Stimulated activated CD8-positive, alpha-beta memory T cell treated with anti-CD3 and anti-CD28 coated beads, Interleukin-7, amount 100 ng/mL, for 4 hours (primary cell): ENCODE results near the gene DEPDC4.
"Not testable (repeated sequence)": the region's sequence is repeated elsewhere in the genome, so short reads cannot be mapped to it uniquely, and the experiment has no call there.

ENCODE experiments used
- DNase-seq, 2 donors: peaks; one replicate each; pipeline ENCODE4 v3.0.0-alpha.2; 2020; ENCODE audit warnings: low read depth in 2 of 2

DEPDC4 gene

DNA sequence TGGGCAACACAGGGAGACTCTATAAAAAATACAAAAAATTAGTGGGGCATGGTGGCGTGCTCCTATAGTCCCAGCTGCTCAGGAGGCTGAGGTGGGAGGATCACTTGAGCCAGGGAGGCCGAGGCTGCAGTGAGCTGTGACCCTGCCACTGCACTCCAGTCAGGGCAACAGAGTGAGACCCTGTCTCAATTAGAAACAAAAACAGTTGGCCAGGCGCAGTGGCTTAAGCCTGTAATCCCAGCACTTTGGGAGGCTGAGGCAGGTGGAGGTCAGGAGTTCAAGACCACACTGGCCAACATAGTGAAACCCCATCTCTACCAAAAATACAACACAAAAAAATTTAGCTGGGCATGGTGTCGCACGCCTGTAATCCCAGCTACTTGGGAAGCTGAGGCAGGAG is 1.8 kb downstream of the DEPDC4 start:
- DNase-seq = not testable (repeated sequence)

DNA sequence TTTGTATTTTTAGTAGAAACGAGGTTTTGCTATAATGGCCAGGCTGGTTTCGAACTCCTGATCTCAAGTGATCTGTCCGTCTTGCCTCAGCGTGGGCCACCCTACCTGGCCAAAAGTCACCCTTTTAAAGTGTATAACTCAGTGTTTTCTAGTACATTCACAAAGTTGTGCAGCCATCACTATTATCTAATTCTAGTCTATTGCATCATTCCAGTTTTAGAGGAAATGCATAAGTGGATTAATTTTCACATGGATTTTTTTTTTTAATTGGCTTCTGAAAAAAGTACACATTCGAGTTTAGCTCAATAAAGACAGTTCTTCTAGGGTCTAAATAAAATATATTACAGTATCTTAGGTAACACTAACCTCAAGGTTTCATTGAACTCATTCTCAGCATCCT is 3.7 kb downstream of the DEPDC4 start:
- no peak for DNase-seq

DNA sequence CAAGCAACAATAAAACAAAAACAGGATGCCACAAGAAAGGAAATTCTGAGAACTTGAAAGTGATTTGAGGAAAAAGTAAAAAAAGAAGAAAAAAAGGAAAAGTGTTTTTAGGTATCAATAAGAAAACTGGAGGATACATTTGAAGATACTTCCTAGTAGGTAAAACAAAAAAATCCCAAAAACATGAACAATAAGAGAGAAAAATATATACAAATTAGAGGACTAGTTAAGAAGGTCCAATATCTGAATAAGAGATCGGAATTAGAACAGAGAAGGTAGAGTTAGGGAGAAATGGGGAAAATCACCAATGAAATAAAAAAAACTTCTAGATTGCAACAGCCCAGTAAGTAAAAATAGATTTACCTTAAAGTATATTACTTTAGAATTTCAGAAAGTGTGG is 8.8 kb downstream of the DEPDC4 start:
- no peak for DNase-seq

DNA sequence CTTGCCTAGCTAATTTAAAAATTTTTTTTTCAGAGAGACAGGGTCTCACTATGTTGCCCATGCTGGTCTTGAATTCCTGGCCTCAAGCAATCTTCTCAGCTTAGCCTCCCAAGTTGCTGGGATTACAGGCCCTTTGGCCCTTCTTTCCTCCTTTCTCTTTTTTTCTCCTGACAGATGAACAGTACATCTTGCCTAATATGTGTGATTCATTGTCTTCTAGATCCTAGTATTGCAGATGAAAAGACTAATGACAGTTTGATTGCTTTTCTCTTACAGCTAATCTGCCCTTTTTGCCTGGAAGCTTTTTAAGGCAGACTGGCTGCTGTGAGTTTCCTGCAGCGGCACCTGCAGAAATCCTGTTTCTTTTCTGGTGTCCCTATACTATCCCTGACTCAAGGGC is 12.0 kb downstream of the DEPDC4 start:
- no peak for DNase-seq

DNA sequence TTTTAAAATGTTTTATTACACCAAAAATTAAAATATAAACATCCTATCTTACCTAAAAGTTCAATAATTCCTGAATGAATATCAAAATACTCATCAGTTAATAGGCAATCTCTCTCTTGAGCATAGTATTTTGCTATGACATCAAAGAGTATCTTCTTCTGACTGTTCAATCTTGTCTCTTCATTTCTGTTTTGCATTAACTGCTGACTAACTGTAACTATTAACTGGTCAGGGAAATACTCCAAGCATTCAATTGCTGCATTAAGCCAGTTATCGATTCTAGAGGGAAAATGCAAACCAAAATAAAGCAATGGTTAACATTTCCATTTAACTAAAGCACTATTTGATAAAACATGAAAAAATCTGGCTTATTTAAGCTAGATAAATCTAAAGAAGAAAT is 13.4 kb downstream of the DEPDC4 start:
- DNase-seq = no peak

DNA sequence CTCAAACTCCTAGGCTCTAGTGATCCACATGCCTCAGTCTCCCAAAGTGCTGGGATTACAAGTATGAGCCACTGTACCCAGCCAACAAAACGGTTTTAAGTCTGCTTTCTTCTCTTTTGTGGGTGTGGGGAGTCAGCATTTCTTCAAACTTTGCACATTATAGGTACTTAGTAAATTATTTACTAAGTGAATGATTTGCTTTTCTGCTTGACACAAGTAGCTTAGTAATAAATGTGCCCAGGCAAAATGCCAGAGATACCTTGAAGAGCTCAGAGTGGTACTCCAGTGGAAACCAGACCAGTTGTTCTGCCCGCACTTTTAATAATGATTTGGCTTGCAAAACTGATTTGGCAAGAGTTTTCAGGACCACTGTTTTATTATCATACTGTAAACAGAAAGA is 15.0 kb downstream of the DEPDC4 start:
- DNase-seq = no peak

DNA sequence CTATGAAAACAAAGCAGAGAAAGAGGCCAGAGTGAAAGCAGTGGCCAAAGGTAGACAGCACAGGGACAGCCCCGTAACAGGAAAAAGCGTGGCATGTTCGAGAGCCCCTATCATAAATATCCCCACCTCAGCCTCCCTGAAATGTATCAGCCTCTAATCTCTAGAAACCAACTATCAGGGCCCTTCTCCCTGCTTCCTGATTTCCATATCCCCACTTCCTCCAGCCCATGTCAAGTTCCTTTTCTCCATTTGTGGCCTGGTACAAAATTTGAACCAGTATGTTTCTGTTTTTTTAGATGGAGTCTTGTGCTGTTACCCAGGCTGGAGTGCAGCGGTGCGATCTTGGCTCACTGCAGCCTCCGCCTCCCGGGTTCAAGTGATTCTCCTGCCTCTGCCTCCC is 16.9 kb downstream of the DEPDC4 start:
- DNase-seq = no peak

DNA sequence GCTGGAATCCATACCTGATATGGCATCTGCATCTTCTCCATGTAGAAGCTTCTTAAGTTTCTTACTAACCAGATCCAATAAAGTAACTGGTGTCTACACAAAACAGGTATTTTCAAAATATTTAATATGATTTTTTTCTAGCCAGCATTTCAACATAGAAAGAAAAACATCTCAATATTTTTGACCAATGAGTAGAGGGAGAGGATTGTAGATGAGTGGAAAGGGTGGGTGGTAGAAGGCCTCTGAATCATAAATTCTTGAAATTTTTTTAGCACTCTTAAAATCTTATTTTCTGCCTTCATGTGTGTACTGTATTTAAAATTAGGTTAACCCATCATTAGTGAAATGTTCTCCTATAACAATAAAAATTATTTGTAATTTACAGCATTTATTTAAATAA is 18.0 kb downstream of the DEPDC4 start:
- DNase-seq = no peak

DNA sequence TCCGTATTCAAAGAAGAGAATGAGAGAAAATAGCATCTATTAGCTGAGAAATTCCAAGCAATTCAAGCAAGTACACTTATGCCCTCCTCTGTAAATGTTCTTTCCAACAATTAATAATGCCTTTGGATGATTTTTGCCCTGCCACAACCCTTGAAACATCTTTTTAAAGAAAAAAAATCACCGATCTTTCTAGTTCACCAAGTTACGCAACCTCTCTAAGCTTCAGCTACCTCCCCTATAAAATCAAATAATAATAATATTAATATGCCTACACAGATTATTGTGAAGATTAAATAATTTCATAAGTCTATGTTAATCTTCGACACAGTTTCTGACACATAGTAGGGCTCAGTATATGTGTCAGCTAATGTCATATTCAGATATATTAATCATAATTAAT is 19.1 kb downstream of the DEPDC4 start:
- DNase-seq = no peak

DNA sequence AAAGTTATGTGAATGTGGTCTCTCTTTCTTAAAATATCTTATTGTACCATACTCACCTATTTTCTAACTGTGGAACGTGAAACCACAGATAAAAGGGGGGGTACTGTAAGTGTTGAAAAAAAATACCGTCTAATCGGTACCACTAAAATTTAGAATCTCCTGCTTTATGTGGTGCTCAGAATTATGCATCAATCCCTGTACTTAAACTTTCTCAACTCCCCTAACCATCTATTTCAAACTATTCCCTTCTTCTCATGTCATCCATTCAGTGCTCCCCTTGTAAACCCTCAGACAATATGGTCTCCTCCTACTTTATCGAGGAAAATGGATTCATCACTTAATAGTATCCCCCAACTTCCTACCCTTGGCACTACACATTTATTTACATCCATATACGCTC is 23.7 kb downstream of the DEPDC4 start:
- DNase-seq = no peak

DNA sequence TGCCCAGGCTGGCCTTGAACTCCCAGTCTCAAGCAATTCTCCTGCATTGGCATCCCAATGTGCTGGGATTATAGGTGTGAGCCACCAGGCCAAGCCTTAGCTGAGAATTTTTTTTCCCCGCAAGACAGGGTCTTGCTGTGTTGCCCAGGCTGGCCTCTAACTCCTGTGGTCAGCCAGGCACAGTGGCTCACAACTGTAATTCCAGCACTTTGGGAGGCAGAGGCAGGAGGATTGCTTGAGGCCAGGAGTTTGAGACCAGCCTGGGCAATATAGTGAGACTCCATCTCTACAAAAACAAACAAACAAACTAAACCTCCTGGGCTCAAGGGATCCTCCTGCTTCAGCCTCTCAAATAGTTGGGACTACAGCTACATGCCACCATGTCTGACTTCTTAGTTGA is 27.3 kb downstream of the DEPDC4 start:
- no peak for DNase-seq

DNA sequence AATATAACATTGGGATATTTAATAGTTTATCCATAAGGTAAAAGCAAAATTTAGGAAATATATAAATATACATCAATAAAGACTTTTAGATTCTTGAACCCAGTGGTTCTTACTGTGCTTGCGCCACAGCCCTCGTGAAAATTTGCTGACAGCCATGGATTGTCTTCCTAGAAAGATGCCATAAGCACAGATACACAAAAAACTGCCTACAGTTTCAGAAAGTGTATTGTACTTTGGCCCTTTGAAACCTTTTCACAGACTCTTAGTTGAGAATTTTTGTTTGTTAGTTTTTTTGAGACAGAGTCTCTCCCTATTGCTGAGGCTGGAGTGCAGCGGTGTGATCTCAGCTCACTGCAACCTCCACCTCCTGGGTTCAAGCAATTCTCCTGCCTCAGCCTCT is 28.1 kb downstream of the DEPDC4 start:
- DNase-seq = no peak

DNA sequence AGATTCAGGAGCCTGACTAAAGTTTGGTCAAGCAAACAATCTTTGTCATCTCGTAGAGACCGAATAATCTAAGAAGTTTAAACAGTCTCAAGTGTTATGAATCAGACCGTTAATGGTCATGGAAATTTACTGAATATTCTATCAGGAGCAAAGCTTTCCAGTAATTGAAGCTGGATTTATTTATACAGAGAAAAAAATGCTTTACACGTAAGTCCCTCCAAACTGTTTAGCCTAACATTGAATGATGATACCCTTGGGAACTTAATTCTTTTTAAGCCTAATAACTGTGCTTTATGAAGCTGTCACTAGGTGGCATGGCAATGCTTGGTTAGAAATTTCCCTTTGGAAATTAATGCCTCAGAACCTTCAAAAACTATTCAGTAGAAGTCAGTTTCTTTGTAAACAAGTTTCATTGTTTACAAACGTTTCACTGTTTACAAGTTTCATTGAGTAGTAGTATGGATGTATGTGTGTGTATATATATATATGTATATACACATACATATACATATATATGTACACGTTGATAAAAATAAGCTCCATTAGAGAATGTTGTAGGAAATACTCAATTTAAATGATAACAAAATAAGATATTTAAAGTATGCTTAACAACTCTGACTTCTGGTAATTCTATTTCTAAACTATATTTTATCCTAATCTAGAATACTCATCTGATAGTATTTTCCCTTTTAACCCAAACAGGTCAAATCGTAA is 32.1 kb downstream of the DEPDC4 start:
- no peak for DNase-seq

DNA sequence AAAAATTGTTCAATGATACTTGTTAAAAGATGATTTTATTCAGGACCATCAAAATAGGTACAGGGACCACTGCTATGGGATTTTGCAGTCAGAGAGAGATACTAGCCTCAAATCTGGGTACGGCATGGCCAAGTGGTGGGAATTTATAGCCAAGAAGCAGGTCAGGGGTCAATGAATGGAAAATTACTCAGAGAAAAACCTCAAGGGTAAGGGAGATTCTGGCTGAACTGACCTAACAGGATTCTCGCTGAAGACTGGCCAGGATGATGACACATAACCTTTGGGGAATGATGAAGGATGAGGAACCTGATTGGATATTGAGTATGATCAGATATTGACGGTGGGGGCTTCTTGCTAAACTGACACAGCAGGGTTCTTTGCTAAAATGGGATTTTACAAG is 32.7 kb downstream of the DEPDC4 start:
- no peak for DNase-seq

DNA sequence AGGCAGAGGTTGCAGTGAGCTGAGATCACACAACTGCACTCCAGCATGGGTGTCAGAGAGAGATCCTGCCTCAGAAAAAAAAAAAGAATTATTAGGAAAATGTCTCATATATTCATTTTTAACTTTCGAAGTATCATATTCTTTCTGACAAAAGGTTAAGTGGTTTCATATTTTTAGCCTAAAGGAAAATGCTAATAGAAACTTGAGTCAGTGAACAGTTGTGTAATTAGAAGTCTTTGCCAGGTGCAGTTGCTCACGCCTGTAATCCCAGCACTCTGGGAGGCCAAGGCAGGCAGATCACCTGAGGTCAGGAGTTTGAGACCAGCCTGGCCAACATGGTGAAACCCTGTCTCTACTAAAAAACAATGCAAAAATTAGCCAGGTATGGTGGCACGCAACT is 35.0 kb downstream of the DEPDC4 start:
- DNase-seq = not testable (repeated sequence)

DNA sequence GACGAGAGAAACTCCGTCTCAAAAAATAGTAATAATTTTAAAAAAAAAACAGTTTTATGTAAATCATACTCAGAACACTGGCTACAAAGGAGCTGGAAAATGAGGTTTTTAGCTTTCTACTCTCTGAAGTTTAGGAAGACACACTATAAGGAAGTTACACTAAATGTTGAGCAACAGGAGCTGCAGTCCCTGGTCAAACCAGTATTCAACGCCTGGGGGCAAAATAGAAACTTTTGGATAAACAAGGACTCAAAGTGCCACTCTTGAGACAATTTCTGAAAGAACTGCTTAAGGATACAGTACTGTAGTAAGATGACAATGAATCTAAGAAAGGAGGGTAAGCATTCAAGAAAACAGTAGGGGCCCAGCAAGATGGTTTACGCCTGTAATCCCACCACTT is 37.0 kb downstream of the DEPDC4 start:
- DNase-seq = no peak

DNA sequence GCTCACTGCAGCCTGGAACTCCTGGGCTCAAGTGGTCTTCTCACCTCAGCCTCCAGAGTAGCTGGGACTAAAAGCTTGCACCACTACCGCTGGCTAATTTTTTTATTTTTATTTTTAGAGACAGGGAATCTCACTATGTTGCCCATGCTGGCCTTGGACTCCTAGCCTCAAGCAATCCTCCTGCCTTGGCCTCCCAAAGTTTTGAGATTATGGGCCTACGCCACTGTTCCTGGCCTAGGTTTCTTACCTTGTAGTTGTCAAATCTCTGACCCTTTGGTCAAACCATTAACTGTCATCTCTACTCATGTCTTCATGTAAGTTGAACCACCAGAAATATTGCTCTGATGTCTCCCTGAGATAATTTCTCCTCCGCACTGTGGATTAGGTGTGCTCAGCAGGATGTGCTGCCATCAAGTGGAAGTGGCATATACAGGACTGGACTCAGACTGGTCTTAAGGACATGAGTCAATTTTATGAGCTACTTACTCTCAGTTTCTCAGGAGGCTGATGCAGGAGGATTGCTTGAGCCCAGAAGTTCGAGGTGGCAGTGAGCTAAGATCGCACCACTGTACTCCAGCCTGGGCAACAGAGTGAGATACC is 37.7 kb downstream of the DEPDC4 start:
- no peak for DNase-seq

DNA sequence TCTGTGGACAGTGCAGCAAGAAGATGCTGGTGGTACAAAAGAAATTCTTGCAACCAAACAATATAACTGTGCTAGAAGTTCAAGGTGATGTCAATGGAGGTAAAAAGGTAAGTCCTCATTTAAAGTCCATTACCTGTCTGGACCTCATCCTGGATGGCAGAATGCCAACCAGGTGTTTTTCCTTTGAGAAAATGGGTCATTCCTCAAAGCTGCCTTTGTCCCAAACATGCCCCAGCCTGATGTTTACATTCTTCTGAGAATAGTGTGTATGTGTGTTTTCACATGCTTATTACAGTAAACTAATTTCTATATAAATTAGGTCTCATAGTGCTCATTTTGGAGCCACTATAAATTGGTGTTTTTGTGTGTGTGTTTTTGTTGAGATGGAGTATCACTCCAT is 41.4 kb downstream of the DEPDC4 start:
- no peak for DNase-seq

DNA sequence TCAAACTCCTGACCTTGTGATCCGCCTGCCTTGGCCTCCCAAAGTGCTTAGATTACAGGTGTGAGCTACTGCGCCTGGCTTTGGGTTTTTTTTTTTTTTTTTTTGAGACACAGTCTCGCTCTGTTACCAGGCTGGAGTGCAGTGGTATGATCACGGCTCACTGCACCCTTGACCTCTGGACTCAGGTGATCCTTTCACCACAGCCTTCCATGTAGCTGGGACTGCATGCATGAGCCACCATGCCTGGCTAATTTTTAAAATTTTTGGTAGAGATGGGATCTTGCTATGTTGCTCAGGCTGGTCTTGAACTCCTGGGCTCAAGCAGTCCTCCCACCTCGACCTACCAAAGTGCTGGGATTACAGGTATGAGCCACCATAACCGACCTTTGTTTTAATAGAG is 44.7 kb downstream of the DEPDC4 start:
- DNase-seq = not testable (repeated sequence)

DNA sequence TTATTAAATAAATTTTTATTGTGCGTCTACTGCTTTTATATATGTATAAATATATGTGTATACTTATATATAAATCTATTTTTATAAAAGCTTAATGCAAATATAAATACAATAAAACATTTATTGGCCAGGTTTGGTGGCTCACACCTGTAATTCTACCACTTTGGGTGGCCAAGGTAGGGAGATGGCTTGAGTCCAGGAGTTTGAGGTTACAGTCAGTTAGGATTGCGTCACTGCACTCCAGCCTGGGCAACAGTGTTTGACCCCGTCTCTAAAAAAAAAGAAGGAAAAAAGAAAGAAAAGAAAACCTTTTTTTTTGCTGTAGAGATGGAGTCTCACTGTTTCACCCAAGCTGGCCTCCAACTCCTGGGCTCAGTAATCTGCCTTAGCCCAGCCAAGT is 45.4 kb downstream of the DEPDC4 start:
- DNase-seq = no peak

DNA sequence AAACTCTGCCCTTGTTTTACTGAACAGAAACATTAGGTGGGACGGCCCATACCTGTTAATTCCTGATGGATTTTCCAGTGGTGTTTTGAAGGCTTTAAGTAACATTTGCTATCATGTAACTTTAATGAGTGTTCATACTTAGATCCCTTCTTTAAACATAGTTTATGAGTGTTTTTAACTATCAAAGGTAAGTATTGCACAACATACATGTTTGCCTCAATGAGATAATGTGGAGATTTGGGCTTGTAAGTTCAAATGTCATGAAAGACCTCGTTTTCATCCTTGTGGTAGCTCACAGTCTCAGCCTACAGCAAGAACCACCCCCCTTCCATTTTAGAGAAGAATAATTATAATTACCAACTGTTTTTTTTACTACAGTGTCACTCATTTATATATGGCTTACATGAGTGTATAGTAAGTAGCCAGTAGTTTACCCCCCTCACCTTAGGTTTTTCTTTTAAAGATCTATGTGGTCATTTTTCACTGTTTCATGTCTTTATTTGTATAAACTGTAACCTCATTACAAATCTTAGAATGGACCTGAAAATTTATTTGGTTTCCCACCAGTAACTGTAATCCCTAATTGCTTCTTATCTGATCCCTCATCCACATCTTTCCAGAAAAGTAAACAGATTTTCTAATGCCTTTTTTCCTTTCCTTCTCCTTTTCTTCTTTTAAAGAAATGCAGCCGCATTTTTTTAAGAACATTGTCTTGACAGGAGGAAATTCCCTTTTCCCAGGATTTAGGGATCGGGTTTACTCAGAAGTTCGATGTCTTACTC is 47.4 kb downstream of the DEPDC4 start:
- no peak for DNase-seq

DNA sequence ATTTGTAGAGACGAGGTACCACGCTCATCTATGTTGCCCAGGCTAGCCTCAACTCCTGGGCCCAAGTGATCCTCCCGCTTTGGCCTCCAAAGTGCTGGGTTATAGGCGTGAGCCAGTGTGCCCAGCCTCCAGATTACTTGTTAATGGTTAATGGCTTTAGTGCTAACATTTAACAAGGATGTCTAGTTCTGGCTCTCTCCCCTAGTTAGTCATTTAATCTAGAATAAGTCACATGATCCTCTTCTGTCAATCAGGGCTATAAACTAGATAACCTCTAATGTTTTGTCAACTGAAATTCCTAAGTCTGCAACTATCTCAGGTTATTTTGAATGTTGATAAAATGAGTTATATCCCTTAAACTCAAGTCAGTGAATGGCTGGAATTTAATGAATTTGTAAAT is 50.5 kb downstream of the DEPDC4 start:
- DNase-seq = no peak

DNA sequence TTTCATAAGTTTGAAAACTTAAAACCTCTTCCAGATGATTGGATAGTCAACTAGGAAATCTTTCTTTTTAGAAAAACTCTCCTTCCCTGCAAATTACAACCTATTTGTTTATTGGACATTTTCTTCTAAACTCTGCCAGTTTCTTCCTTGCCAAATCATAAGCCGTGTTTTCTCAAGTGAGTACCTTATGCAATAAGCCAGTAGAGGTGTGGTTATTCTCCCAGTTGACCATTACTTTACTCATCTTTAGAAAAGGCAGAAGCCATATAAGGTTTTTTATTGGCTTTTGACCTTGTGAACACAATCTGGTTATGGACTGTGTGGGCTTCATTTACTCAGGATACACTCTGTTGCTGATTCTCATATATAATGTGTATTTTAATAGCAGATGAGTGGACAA is 51.7 kb downstream of the DEPDC4 start:
- DNase-seq = no peak
